ENCODE data around the gene MCTP2.

The MCTP2 gene

GRCh38 chr15:94360251-94360685 is 128.9 kb downstream of the MCTP2 start:
- TF ChIP-seq, protein P1, sequence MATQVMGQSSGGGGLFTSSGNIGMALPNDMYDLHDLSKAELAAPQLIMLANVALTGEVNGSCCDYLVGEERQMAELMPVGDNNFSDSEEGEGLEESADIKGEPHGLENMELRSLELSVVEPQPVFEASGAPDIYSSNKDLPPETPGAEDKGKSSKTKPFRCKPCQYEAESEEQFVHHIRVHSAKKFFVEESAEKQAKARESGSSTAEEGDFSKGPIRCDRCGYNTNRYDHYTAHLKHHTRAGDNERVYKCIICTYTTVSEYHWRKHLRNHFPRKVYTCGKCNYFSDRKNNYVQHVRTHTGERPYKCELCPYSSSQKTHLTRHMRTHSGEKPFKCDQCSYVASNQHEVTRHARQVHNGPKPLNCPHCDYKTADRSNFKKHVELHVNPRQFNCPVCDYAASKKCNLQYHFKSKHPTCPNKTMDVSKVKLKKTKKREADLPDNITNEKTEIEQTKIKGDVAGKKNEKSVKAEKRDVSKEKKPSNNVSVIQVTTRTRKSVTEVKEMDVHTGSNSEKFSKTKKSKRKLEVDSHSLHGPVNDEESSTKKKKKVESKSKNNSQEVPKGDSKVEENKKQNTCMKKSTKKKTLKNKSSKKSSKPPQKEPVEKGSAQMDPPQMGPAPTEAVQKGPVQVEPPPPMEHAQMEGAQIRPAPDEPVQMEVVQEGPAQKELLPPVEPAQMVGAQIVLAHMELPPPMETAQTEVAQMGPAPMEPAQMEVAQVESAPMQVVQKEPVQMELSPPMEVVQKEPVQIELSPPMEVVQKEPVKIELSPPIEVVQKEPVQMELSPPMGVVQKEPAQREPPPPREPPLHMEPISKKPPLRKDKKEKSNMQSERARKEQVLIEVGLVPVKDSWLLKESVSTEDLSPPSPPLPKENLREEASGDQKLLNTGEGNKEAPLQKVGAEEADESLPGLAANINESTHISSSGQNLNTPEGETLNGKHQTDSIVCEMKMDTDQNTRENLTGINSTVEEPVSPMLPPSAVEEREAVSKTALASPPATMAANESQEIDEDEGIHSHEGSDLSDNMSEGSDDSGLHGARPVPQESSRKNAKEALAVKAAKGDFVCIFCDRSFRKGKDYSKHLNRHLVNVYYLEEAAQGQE (IDR thresholded peaks at IDR 0.05; ENCODE audit: insufficient read depth in 1 of 2, low read depth in 2 of 2, low read length in 2 of 2), result no peak
- TF ChIP-seq POLR2AphosphoS5 (IDR thresholded peaks at IDR 0.05; ENCODE audit: low read depth, low read length) (no peak), TAF1 (IDR thresholded peaks at IDR 0.05; ENCODE audit: borderline replicate concordance, insufficient read depth, low read length) (no peak), SIN3A (IDR thresholded peaks at IDR 0.05; ENCODE audit: borderline replicate concordance, insufficient read depth, low read length) (no peak), FOXP2 (optimal IDR thresholded peaks at IDR 0.05; ENCODE audit: borderline replicate concordance, extremely low read depth, extremely low read length, insufficient read depth) (no peak)

GRCh38 chr15:94362385-94363092 is 131.2 kb downstream of the MCTP2 start:
- TF ChIP-seq TAF1 (IDR thresholded peaks at IDR 0.05; ENCODE audit: borderline replicate concordance, insufficient read depth, low read length) (no peak), POLR2AphosphoS5 (IDR thresholded peaks at IDR 0.05; ENCODE audit: low read depth, low read length) (no peak), FOXP2 (optimal IDR thresholded peaks at IDR 0.05; ENCODE audit: borderline replicate concordance, extremely low read depth, extremely low read length, insufficient read depth) (no peak), SIN3A (IDR thresholded peaks at IDR 0.05; ENCODE audit: borderline replicate concordance, insufficient read depth, low read length) (no peak)
- TF ChIP-seq, protein P1 (IDR thresholded peaks at IDR 0.05; ENCODE audit: insufficient read depth in 1 of 2, low read depth in 2 of 2, low read length in 2 of 2), result no peak

DNA sequence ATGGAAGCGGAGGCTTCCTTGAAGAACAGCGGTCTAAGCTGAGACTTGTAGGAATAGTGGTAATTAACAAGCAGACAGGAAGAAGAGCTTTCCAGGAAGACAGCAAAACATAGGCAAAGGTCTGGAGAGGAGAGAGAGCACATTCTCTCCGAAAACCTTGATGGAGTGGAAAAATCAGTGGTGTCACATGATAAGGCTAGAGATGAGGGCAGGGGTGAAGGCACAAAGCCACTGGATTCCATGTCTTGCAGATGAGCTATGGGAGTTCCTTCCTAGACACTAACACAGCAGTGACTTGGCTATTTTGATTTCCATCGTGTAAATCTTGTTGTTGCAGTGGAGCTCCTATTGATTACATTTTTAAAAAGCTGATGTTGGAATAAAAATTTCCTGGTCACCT is 132.0 kb downstream of the MCTP2 start:
- no peak for TF ChIP-seq POLR2AphosphoS5 (IDR thresholded peaks at IDR 0.05; ENCODE audit: low read depth, low read length)
- no peak for TF ChIP-seq TAF1 (IDR thresholded peaks at IDR 0.05; ENCODE audit: borderline replicate concordance, insufficient read depth, low read length)
- TF ChIP-seq FOXP2 (optimal IDR thresholded peaks at IDR 0.05; ENCODE audit: borderline replicate concordance, extremely low read depth, extremely low read length, insufficient read depth), result no peak

DNA sequence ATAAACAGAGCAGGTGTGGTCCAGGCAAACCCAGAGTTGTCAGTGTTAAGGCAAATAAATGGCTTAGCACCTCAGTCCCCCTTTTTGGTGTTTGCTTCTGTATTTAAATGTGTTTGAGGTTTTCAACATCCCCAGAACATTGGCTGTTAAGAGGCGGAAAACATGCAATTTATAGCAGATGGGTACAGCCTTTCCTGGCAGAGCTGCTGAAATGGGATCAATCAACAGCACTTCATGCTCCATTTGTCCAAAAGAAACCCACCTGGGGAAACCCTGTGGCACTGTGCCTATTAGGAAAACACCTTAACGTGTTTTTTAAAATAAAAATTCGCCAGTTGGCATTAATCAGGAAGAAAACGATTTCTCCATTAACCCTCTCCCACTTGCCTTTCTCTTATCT is 135.4 kb downstream of the MCTP2 start:
- TF ChIP-seq SIN3A (IDR thresholded peaks at IDR 0.05; ENCODE audit: borderline replicate concordance, insufficient read depth, low read length), result no peak
- no peak for TF ChIP-seq TAF1 (IDR thresholded peaks at IDR 0.05; ENCODE audit: borderline replicate concordance, insufficient read depth, low read length)
- TF ChIP-seq, protein P1 (IDR thresholded peaks at IDR 0.05; ENCODE audit: insufficient read depth in 1 of 2, low read depth in 2 of 2, low read length in 2 of 2), result no peak
- no peak for TF ChIP-seq FOXP2 (optimal IDR thresholded peaks at IDR 0.05; ENCODE audit: borderline replicate concordance, extremely low read depth, extremely low read length, insufficient read depth)
- TF ChIP-seq POLR2AphosphoS5 (IDR thresholded peaks at IDR 0.05; ENCODE audit: low read depth, low read length), result no peak

DNA sequence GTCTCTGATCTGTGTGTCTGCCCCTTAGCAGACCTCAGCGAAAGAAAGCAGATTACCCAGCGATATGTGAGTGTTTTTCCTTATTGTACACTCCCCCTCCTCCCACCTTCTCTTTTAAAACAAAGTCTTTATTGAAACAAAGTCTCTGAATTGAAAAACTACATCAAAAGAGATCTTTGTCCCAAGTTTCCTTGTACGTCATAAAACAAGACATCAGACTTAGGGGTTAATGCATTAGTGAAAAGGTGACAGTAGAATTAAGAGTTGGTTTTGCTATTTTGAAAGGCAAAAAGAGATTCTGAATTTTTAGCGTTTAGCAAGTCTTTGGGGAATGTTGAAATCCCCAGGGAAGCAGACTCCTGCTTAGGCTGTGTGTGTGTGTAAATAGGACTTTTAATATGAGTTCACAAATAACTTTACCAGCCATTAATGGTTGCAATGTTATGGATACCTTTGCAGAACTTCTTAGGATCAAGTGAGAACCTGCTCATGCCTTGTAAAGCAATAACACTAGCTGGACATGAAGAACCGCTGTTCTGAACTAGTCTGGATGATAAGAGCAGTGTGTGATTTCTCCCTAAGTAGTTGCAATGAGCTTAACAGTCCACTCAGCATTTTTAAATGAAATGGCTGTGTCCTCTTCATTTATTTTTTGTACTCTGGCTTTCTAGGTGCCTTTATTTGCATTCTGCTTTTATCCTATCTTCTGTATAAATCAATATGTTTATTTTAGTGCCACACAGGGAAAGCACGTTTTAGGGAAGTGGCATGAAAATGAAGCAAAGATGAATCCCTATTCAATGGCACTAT is 136.6 kb downstream of the MCTP2 start:
- no peak for TF ChIP-seq FOXP2 (optimal IDR thresholded peaks at IDR 0.05; ENCODE audit: borderline replicate concordance, extremely low read depth, extremely low read length, insufficient read depth)
- no peak for TF ChIP-seq POLR2AphosphoS5 (IDR thresholded peaks at IDR 0.05; ENCODE audit: low read depth, low read length)
- no peak for TF ChIP-seq TAF1 (IDR thresholded peaks at IDR 0.05; ENCODE audit: borderline replicate concordance, insufficient read depth, low read length)
- TF ChIP-seq SIN3A (IDR thresholded peaks at IDR 0.05; ENCODE audit: borderline replicate concordance, insufficient read depth, low read length), result no peak
- TF ChIP-seq, protein P1 (IDR thresholded peaks at IDR 0.05; ENCODE audit: insufficient read depth in 1 of 2, low read depth in 2 of 2, low read length in 2 of 2), result no peak
